Subcutaneous adipose tissue (tissue), 4 donors: ENCODE measurements around the gene SLC35F3. TPM values are rescaled to one million over a fixed set of nuclear protein-coding genes. Genes with fewer than 3 reads are reported as not detected.

ENCODE experiments used
- CTCF ChIP-seq: fragments of 450-650 bp; IDR thresholded peaks from one replicate; pipeline ENCODE4 v1.5.1; 2016; ENCODE audit warnings: low read depth, mild to moderate bottlenecking, control low read depth, antibody characterized with exemption, moderate library complexity
- total RNA-seq, 4 donors: library from RNA; depleted of rRNA; stranded (reverse); fragments of >200 nt; gene quantifications; one replicate each; pipeline ENCODE4 v1.1.0, GENCODE V29; 2016

The SLC35F3 gene
- total RNA-seq, 4 donors from 2014 or later: 0.44 TPM; not detected in 3

- TF ChIP-seq CTCF: no peak
Observed at GRCh38 chr1:234310460-234310817, 406.0 kb downstream of the SLC35F3 start.

GRCh38 chr1:234311414-234311813 is 406.9 kb downstream of the SLC35F3 start:
- TF ChIP-seq CTCF: no peak

- no peak for TF ChIP-seq CTCF
Observed at GRCh38 chr1:234313171-234313570, 408.7 kb downstream of the SLC35F3 start.

- no peak for TF ChIP-seq CTCF
Observed at GRCh38 chr1:234315091-234315541, 410.6 kb downstream of the SLC35F3 start.

- no peak for TF ChIP-seq CTCF
Observed at GRCh38 chr1:234315588-234315987, 411.1 kb downstream of the SLC35F3 start.

GRCh38 chr1:234316486-234316885 is 412.0 kb downstream of the SLC35F3 start:
- TF ChIP-seq CTCF: no peak

- no peak for TF ChIP-seq CTCF
Observed at GRCh38 chr1:234316937-234317336, 412.5 kb downstream of the SLC35F3 start.
